ENCODE measurements around the gene UTP14A. TPM values are rescaled to one million over a fixed set of nuclear protein-coding genes. Genes with fewer than 3 reads are reported as not detected.

Gene UTP14A
- total RNA-seq, 1 donor from 2014 or later = 19.2 TPM

DNA sequence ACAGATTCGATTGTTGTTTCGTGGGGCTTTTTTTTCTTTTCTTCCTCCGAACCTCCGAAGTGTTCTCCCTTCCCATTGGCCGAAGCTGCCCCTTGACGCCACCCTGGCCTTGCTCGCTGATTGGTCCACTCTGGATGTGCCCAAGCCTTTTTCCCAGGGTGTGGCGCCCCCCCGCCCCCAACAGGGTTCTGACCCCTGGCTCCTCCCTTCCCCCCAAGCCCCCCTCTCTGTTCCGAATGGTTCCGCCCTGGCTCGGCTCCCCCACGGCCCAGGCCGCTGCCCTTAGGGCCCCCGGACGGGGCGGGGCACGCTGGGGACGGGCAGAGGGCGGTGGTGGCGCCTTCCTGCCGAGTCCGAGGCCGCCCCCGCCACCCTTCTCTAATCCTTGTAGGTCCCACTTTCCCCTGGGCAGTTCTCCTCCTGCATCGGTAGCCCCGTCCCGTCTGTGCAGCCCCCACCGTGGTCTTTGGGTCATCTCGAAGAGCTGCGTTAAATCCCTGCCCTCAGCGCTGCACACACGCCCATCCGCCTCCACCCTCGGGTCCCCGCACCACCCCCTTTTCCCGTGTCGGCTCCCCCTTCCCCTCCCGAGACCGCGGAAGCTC lies 25.5 kb downstream of the UTP14A start:
- TF ChIP-seq, protein P1, sequence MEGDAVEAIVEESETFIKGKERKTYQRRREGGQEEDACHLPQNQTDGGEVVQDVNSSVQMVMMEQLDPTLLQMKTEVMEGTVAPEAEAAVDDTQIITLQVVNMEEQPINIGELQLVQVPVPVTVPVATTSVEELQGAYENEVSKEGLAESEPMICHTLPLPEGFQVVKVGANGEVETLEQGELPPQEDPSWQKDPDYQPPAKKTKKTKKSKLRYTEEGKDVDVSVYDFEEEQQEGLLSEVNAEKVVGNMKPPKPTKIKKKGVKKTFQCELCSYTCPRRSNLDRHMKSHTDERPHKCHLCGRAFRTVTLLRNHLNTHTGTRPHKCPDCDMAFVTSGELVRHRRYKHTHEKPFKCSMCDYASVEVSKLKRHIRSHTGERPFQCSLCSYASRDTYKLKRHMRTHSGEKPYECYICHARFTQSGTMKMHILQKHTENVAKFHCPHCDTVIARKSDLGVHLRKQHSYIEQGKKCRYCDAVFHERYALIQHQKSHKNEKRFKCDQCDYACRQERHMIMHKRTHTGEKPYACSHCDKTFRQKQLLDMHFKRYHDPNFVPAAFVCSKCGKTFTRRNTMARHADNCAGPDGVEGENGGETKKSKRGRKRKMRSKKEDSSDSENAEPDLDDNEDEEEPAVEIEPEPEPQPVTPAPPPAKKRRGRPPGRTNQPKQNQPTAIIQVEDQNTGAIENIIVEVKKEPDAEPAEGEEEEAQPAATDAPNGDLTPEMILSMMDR (IDR thresholded peaks at IDR 0.05; ENCODE audit: unreplicated experiment) = no peak
- H3K4me3 Mint-ChIP-seq = peak overlapping the region; percentile 72
- H3K36me3 Mint-ChIP-seq = peaks cover 6% of the 10 kb centered on the region
- peak overlapping the region; percentile 91 for H3K27ac Mint-ChIP-seq
- H3K9me3 Mint-ChIP-seq = peaks cover 7% of the 10 kb centered on the region
- peak; percentile 55 to 64 for DNase-seq (ENCODE audit: low spot score in 2 of 2, unreplicated experiment in 2 of 2)
- no peaks in the 10 kb centered on the region for H3K4me1 Mint-ChIP-seq
- peaks cover 31% of the 10 kb centered on the region for H3K27me3 Mint-ChIP-seq (ENCODE audit: low read depth)

GRCh38 chrX:129932016-129932820 lies 26.3 kb downstream of the UTP14A start:
- Mint-ChIP-seq H3K9me3 (peaks cover 9% of the 10 kb centered on the region), H3K4me1 (no peaks in the 10 kb centered on the region), H3K4me3 (peak overlapping the region; percentile 72), H3K27me3 (ENCODE audit: low read depth) (peaks cover 38% of the 10 kb centered on the region), H3K36me3 (peaks cover 4% of the 10 kb centered on the region), H3K27ac (no peak overlapping the region)
- TF ChIP-seq, protein P1 (IDR thresholded peaks at IDR 0.05; ENCODE audit: unreplicated experiment) = no peak
- peak; percentile 61 to 72 for DNase-seq (ENCODE audit: low spot score in 2 of 2, unreplicated experiment in 2 of 2)

DNA sequence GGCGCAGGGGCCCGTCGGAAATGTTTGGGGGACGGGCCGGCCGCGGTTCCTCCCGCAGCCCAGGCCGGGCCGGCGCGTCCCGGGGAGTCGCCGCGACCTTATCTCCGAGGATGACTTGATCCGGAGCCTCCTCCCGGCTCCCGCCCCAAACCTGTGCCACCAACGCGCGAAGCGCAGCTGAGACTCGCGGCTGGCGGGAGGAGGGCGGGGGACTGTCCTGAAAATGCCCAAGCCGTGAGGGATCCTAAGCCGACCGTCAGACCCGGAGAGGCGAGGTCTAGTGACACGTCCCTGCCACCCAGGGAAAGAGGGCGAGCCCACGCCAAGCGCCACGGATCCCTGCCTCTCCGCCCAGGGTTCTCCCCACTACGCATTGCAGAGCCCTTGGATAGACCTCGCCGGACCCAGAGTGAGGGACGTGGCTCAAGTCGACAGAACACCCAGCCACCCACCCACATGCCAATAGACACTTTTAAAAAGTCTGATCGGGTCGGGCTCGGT lies 26.9 kb downstream of the UTP14A start:
- peak overlapping the region; percentile 60 for H3K4me3 Mint-ChIP-seq
- DNase-seq (ENCODE audit: low spot score in 2 of 2, unreplicated experiment in 2 of 2) = peak in 1 of 2 experiments; percentile 45
- H3K9me3 Mint-ChIP-seq = peaks cover 11% of the 10 kb centered on the region
- peaks cover 4% of the 10 kb centered on the region for H3K36me3 Mint-ChIP-seq
- TF ChIP-seq, protein P1 (IDR thresholded peaks at IDR 0.05; ENCODE audit: unreplicated experiment) = no peak
- no peaks in the 10 kb centered on the region for H3K4me1 Mint-ChIP-seq
- H3K27ac Mint-ChIP-seq = no peak overlapping the region
- peaks cover 40% of the 10 kb centered on the region for H3K27me3 Mint-ChIP-seq (ENCODE audit: low read depth)

DNA sequence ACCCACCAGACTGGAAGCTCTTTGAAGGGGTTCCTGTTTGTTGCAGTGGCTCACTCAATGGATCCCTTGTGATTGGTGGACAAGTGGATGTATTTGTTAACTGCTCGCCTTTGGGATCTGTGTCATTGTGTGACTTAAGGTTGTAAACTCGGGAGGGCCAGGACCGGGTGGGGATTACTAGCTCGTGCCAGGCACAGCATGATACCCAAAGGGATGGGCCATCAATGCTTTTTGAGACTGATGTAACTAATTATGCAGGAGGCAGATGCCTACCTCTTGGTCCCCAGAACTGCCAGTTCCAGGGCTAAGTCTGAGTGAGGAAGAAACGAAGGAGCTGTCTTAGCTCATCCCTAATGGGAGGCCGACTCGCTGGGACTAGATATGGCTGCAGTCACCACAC lies 27.7 kb downstream of the UTP14A start:
- peaks cover 4% of the 10 kb centered on the region for H3K36me3 Mint-ChIP-seq
- TF ChIP-seq, protein P1 (IDR thresholded peaks at IDR 0.05; ENCODE audit: unreplicated experiment) = no peak
- peak overlapping the region; percentile 57 for H3K4me3 Mint-ChIP-seq
- no peak for DNase-seq (ENCODE audit: low spot score in 2 of 2, unreplicated experiment in 2 of 2)
- peaks cover 47% of the 10 kb centered on the region for H3K27me3 Mint-ChIP-seq (ENCODE audit: low read depth)
- peaks cover 11% of the 10 kb centered on the region for H3K9me3 Mint-ChIP-seq
- no peaks in the 10 kb centered on the region for H3K4me1 Mint-ChIP-seq
- H3K27ac Mint-ChIP-seq = no peak overlapping the region

GRCh38 chrX:129934461-129934860 lies 28.5 kb downstream of the UTP14A start:
- no peaks in the 10 kb centered on the region for H3K4me1 Mint-ChIP-seq
- no peak for DNase-seq (ENCODE audit: low spot score in 2 of 2, unreplicated experiment in 2 of 2)
- H3K27ac Mint-ChIP-seq = no peak overlapping the region
- no peak overlapping the region for H3K4me3 Mint-ChIP-seq
- peaks cover 7% of the 10 kb centered on the region for H3K9me3 Mint-ChIP-seq
- peaks cover 52% of the 10 kb centered on the region for H3K27me3 Mint-ChIP-seq (ENCODE audit: low read depth)
- no peaks in the 10 kb centered on the region for H3K36me3 Mint-ChIP-seq
- TF ChIP-seq, protein P1 (IDR thresholded peaks at IDR 0.05; ENCODE audit: unreplicated experiment) = no peak
